OCI-LY7 (cell line): Measurements from ENCODE around the gene JAKMIP3.

Source experiments
- EZH2phosphoT487 ChIP-seq: fragments of 200-600 bp; sonication (generic); IDR thresholded peaks from 2 replicates; pipeline ENCODE4 v1.6.1; 2018; ENCODE audit warnings: low read depth, borderline replicate concordance, mild to moderate bottlenecking, mixed run types, antibody characterized with exemption, low read length, moderate library complexity, mixed read lengths
- TF ChIP-seq, protein P1 (sequence below): fragments of 200-600 bp; sonication (generic); conservative IDR thresholded peaks from 2 replicates; pipeline ENCODE4 v1.5.1; 2014; ENCODE audit warnings: mild to moderate bottlenecking, antibody characterized with exemption, low read length, moderate library complexity, mixed read lengths

DNA sequence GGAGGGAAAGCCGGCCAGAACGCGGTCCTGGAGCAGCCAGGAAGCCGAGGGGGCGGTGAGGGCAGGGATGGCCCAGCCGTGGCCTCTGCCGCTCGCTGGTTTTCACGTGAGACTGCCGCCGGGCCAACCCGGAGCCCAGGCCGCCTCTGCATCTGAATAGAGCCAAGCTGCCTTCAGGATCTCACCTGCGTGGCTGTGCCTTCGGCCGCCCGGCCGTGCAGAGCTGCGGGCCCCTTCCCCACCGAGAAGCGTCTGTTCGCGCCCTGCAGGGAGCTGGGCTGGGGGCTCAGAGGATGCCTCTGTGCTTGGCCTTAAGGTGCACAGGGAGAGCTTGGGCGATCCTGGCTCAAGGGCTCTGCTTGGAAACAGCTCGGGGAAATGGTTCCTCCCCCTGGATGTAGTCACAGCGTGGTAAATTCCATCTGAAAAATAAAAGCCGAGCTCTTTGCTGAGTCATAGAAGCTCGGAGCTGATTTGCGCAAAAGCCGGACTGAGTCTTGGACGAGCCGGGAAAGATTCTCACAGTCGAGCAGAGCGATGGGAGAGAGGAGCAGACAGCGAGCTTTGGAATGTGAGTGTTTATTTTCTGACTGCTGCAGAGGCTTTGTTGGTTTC is at the start of gene JAKMIP3:
- TF ChIP-seq, protein P1, sequence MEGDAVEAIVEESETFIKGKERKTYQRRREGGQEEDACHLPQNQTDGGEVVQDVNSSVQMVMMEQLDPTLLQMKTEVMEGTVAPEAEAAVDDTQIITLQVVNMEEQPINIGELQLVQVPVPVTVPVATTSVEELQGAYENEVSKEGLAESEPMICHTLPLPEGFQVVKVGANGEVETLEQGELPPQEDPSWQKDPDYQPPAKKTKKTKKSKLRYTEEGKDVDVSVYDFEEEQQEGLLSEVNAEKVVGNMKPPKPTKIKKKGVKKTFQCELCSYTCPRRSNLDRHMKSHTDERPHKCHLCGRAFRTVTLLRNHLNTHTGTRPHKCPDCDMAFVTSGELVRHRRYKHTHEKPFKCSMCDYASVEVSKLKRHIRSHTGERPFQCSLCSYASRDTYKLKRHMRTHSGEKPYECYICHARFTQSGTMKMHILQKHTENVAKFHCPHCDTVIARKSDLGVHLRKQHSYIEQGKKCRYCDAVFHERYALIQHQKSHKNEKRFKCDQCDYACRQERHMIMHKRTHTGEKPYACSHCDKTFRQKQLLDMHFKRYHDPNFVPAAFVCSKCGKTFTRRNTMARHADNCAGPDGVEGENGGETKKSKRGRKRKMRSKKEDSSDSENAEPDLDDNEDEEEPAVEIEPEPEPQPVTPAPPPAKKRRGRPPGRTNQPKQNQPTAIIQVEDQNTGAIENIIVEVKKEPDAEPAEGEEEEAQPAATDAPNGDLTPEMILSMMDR: no peak
- TF ChIP-seq EZH2phosphoT487: no peak
